ENCODE data around the gene CHST15.

DNA sequence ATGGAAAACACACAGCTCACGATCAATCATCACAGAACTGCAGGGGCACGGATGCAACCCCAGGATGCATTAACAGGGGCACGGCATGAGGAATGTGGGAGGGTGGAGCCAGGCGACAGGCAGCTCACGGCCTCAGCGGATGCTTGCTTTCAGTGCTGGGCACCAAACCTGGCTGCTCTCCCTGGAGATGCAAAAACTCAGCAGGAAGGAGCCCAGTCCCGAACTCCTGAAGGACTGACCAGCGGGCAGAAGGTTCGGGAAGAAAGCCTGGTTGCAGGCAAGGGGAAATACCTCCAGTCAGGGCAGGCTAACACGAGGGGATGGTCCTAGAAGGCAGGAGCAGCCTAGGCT, 66.8 kb downstream of the CHST15 start:
- no peak for TF ChIP-seq EHMT2 (IDR thresholded peaks at IDR 0.05; ENCODE audit: borderline replicate concordance, low read depth, low read length)
- no peak for TF ChIP-seq SIX4 (CRISPR knock-in tag; IDR thresholded peaks at IDR 0.05)
- no peak for TF ChIP-seq SMAD1 (CRISPR knock-in tag; IDR thresholded peaks at IDR 0.05; ENCODE audit: borderline replicate concordance, low read depth)
- TF ChIP-seq, protein P1, sequence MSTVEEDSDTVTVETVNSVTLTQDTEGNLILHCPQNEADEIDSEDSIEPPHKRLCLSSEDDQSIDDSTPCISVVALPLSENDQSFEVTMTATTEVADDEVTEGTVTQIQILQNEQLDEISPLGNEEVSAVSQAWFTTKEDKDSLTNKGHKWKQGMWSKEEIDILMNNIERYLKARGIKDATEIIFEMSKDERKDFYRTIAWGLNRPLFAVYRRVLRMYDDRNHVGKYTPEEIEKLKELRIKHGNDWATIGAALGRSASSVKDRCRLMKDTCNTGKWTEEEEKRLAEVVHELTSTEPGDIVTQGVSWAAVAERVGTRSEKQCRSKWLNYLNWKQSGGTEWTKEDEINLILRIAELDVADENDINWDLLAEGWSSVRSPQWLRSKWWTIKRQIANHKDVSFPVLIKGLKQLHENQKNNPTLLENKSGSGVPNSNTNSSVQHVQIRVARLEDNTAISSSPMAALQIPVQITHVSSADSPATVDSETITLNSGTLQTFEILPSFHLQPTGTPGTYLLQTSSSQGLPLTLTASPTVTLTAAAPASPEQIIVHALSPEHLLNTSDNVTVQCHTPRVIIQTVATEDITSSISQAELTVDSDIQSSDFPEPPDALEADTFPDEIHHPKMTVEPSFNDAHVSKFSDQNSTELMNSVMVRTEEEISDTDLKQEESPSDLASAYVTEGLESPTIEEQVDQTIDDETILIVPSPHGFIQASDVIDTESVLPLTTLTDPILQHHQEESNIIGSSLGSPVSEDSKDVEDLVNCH (CRISPR knock-in tag; IDR thresholded peaks at IDR 0.05): no peak
- TF ChIP-seq SIN3A (IDR thresholded peaks at IDR 0.05; ENCODE audit: borderline replicate concordance, low read depth, low read length): no peak
- TF ChIP-seq, protein P2, sequence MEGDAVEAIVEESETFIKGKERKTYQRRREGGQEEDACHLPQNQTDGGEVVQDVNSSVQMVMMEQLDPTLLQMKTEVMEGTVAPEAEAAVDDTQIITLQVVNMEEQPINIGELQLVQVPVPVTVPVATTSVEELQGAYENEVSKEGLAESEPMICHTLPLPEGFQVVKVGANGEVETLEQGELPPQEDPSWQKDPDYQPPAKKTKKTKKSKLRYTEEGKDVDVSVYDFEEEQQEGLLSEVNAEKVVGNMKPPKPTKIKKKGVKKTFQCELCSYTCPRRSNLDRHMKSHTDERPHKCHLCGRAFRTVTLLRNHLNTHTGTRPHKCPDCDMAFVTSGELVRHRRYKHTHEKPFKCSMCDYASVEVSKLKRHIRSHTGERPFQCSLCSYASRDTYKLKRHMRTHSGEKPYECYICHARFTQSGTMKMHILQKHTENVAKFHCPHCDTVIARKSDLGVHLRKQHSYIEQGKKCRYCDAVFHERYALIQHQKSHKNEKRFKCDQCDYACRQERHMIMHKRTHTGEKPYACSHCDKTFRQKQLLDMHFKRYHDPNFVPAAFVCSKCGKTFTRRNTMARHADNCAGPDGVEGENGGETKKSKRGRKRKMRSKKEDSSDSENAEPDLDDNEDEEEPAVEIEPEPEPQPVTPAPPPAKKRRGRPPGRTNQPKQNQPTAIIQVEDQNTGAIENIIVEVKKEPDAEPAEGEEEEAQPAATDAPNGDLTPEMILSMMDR (CRISPR knock-in tag; IDR thresholded peaks at IDR 0.05): no peak
- TF ChIP-seq EP300 (IDR thresholded peaks at IDR 0.05; ENCODE audit: low read depth in 2 of 2, low read length in 2 of 2): no peak
- no peak for TF ChIP-seq EP300 (CRISPR knock-in tag; IDR thresholded peaks at IDR 0.05; ENCODE audit: borderline replicate concordance)
- no peak for TF ChIP-seq MTA3 (CRISPR knock-in tag; IDR thresholded peaks at IDR 0.05)
- TF ChIP-seq BRD4 (CRISPR knock-in tag; IDR thresholded peaks at IDR 0.05): no peak
- no peak for TF ChIP-seq EED (CRISPR knock-in tag; IDR thresholded peaks at IDR 0.05)
- TF ChIP-seq, protein P3, sequence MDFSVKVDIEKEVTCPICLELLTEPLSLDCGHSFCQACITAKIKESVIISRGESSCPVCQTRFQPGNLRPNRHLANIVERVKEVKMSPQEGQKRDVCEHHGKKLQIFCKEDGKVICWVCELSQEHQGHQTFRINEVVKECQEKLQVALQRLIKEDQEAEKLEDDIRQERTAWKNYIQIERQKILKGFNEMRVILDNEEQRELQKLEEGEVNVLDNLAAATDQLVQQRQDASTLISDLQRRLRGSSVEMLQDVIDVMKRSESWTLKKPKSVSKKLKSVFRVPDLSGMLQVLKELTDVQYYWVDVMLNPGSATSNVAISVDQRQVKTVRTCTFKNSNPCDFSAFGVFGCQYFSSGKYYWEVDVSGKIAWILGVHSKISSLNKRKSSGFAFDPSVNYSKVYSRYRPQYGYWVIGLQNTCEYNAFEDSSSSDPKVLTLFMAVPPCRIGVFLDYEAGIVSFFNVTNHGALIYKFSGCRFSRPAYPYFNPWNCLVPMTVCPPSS (IDR thresholded peaks at IDR 0.05): no peak
- no peak for TF ChIP-seq PHB2 (IDR thresholded peaks at IDR 0.05; ENCODE audit: partially characterized antibody)

Measured in HepG2 (cell line).